Stimulated activated CD8-positive, alpha-beta memory T cell treated with anti-CD3 and anti-CD28 coated beads, Interleukin-7, amount 100 ng/mL, for 4 hours (primary cell): ENCODE results near the gene LANCL1.

Source experiments
- DNase-seq, 2 donors: peaks; one replicate each; pipeline ENCODE4 v3.0.0-alpha.2; 2020; ENCODE audit warnings: low read depth in 2 of 2

Gene LANCL1

GRCh38 chr2:210476194-210477128, at the start of gene LANCL1:
Gene LANCL1 (minus strand): TSS chr2:210476759. CDS start chr2:210476396, 363 bp downstream.
- DNase-seq = peak; percentile 66 to 72

GRCh38 chr2:210524533-210524932, 48.0 kb upstream of the LANCL1 start:
- DNase-seq = no peak

- no peak for DNase-seq
Observed at GRCh38 chr2:210523650-210524289, 47.2 kb upstream of the LANCL1 start.

- DNase-seq = no peak
Observed at GRCh38 chr2:210522399-210522798, 45.8 kb upstream of the LANCL1 start.

GRCh38 chr2:210519594-210519993, 43.0 kb upstream of the LANCL1 start:
- no peak for DNase-seq

GRCh38 chr2:210517264-210517663, 40.7 kb upstream of the LANCL1 start:
- DNase-seq = no peak

- no peak for DNase-seq
Observed at GRCh38 chr2:210515911-210516310, 39.4 kb upstream of the LANCL1 start.

GRCh38 chr2:210503725-210504191, 27.2 kb upstream of the LANCL1 start:
- no peak for DNase-seq

- peak in 1 of 2 donors; percentile 7 for DNase-seq
Observed at GRCh38 chr2:210503001-210503623, 26.6 kb upstream of the LANCL1 start.

GRCh38 chr2:210496512-210496911, 20.0 kb upstream of the LANCL1 start:
- DNase-seq = no peak

GRCh38 chr2:210493528-210493927, 17.0 kb upstream of the LANCL1 start:
- DNase-seq = no peak

GRCh38 chr2:210481601-210482175, 5.1 kb upstream of the LANCL1 start:
- no peak for DNase-seq

GRCh38 chr2:210480764-210481163, 4.2 kb upstream of the LANCL1 start:
- DNase-seq = no peak

GRCh38 chr2:210480079-210480478, 3.5 kb upstream of the LANCL1 start:
- no peak for DNase-seq

- DNase-seq = no peak
Observed at GRCh38 chr2:210478661-210479060, 2.1 kb upstream of the LANCL1 start.

- no peak for DNase-seq
Observed at GRCh38 chr2:210477496-210477895, 937 bp upstream of the LANCL1 start.

GRCh38 chr2:210475706-210476105, 853 bp downstream of the LANCL1 start:
- DNase-seq = no peak

GRCh38 chr2:210474776-210475175, 1.8 kb downstream of the LANCL1 start:
- DNase-seq = no peak

- DNase-seq = no peak
Observed at GRCh38 chr2:210461401-210461800, 15.2 kb downstream of the LANCL1 start.

- DNase-seq = no peak
Observed at GRCh38 chr2:210460322-210461227, 16.0 kb downstream of the LANCL1 start.

GRCh38 chr2:210459880-210460279, 16.7 kb downstream of the LANCL1 start:
- no peak for DNase-seq
